Fibroblast of lung (primary cell): ENCODE measurements around the gene FOXP2.

Experiments used
- EZH2 ChIP-seq: IDR thresholded peaks from 2 replicates; pipeline ENCODE4 v1.5.1; 2012; ENCODE audit warnings: low read length, control low read depth, mild to moderate bottlenecking; ENCODE audit errors: missing control alignments
- TF ChIP-seq, protein P1 (sequence below), 2 donors: IDR thresholded peaks in 1 of 2; conservative IDR thresholded peaks in 1 of 2; 1 replicate in 1 of 2; 2 replicates in 1 of 2; pipeline ENCODE4 v1.5.1; 2011 to 2012; ENCODE audit warnings: low read length in 2 of 2, control low read depth in 1 of 2, inconsistent platforms in 1 of 2, low read depth in 1 of 2, mild to moderate bottlenecking in 1 of 2

DNA sequence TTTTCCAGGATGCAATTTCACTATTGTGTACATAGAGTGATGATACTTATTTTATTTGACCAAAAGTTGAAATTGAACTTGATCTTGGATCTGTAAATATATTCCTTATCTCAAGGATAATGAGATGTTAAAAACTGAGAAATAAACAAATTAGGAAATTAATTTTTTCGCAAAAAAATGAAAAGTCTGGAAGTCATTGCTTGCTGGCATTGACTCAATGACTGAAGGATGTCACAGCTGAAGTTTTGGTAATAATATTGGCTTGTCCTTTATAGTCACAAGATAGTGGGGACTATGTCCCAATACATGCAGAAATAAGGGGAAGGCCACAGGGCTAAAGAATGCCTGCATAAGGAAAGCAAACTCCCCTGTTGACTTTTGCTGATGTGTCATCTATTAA lies 92.8 kb downstream of the FOXP2 start:
- TF ChIP-seq, protein P1, sequence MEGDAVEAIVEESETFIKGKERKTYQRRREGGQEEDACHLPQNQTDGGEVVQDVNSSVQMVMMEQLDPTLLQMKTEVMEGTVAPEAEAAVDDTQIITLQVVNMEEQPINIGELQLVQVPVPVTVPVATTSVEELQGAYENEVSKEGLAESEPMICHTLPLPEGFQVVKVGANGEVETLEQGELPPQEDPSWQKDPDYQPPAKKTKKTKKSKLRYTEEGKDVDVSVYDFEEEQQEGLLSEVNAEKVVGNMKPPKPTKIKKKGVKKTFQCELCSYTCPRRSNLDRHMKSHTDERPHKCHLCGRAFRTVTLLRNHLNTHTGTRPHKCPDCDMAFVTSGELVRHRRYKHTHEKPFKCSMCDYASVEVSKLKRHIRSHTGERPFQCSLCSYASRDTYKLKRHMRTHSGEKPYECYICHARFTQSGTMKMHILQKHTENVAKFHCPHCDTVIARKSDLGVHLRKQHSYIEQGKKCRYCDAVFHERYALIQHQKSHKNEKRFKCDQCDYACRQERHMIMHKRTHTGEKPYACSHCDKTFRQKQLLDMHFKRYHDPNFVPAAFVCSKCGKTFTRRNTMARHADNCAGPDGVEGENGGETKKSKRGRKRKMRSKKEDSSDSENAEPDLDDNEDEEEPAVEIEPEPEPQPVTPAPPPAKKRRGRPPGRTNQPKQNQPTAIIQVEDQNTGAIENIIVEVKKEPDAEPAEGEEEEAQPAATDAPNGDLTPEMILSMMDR (conservative IDR thresholded peaks at IDR 0.05 in 1 of 2, IDR thresholded peaks at IDR 0.05 in 1 of 2; ENCODE audit: low read depth in 1 of 2, low read length in 2 of 2): no peak
- no peak for TF ChIP-seq EZH2
